GM23338 (cell line): ENCODE data around the gene DLG2.

Experiments used
- CREB1 ChIP-seq: fragments of 250-450 bp; sonication (Bioruptor Pico); IDR thresholded peaks from 2 replicates; pipeline ENCODE4 v1.5.0; 2020; ENCODE audit warnings: low read depth, mild to moderate bottlenecking, moderate library complexity
- EZH2phosphoT487 ChIP-seq: fragments of 200-600 bp; sonication (generic); IDR thresholded peaks from one replicate; pipeline ENCODE4 v1.8.1; 2018; ENCODE audit warnings: antibody characterized with exemption; ENCODE audit not compliant: unreplicated experiment
- REST ChIP-seq: IDR thresholded peaks from one replicate; pipeline ENCODE4 v1.6.1; 2018; ENCODE audit warnings: antibody characterized with exemption; ENCODE audit not compliant: unreplicated experiment
- TF ChIP-seq, protein P1 (sequence below), 2 experiments: fragments of 200-600 bp in 1 of 2; sonication (generic) in 1 of 2; conservative IDR thresholded peaks; 2 replicates each; pipeline versions ENCODE4 v1.5.1 to v1.6.1; 2016 to 2017; ENCODE audit warnings: antibody characterized with exemption in 2 of 2, low read depth in 2 of 2, mild to moderate bottlenecking in 2 of 2, moderate library complexity in 1 of 2

DNA sequence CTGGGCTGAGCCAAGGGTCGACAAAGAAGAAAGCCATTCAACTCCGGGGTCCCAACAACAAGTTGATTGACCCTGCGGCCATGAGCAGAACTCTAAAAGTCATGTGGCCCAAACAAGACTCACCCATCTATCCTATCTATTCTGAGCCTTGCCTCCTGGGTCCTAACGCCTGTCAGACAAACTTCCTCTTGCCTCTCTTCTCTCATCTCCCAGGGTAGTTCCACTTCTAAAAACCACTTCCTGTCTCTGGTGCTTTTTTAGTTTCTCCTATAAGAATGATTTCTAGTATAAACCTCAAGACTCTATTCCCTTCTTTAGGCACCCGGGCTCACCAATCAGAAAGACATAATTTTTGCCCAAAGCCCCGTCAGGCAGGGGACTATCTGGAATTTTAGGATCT, 530.2 kb downstream of the DLG2 start:
- TF ChIP-seq, protein P1, sequence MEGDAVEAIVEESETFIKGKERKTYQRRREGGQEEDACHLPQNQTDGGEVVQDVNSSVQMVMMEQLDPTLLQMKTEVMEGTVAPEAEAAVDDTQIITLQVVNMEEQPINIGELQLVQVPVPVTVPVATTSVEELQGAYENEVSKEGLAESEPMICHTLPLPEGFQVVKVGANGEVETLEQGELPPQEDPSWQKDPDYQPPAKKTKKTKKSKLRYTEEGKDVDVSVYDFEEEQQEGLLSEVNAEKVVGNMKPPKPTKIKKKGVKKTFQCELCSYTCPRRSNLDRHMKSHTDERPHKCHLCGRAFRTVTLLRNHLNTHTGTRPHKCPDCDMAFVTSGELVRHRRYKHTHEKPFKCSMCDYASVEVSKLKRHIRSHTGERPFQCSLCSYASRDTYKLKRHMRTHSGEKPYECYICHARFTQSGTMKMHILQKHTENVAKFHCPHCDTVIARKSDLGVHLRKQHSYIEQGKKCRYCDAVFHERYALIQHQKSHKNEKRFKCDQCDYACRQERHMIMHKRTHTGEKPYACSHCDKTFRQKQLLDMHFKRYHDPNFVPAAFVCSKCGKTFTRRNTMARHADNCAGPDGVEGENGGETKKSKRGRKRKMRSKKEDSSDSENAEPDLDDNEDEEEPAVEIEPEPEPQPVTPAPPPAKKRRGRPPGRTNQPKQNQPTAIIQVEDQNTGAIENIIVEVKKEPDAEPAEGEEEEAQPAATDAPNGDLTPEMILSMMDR (conservative IDR thresholded peaks at IDR 0.05; ENCODE audit: low read depth in 2 of 2) = no peak
- TF ChIP-seq REST = no peak
- TF ChIP-seq EZH2phosphoT487 = no peak
- TF ChIP-seq CREB1 (CRISPR knock-in tag) = no peak
